ENCODE data around the gene CSNK2A3.
"Not testable (repeated sequence)": the region's sequence is repeated elsewhere in the genome, so short reads cannot be mapped to it uniquely, and the experiment has no call there.

CSNK2A3 gene

GRCh38 chr11:11352878-11353277 is at the start of gene CSNK2A3:
Gene CSNK2A3, minus strand, starts transcription at chr11:11353250. Its CDS starts 131 bp downstream, at chr11:11353119.
- DNase-seq (ENCODE audit: low spot score) = not testable (repeated sequence)

DNA sequence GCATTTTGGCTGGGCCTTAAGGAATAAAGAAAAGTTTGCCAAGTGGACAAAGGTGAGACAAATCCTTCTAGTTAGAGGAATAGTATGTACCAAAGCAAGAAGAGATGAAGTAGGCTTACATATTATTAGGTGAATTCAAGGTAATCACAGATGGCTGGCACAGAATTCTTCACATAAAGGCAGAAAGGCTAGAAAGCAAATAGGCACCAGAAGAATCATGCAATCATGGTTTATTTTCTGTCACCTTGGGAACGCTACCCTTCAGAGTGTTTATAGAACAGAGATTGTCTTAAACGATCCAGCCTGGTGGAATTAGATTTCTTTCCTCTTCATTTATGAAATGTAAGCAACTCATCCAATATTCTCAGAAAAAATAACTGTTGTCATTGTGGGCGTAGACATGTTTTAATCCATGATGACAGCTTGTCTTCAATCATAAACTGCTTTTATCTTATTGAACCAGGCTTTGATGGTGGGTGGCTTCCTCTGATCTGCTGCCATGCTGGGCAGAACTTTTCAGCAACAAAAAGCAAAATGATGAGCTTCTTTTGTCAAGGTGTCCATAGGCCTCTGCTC is 49.0 kb upstream of the CSNK2A3 start:
- no peak for DNase-seq (ENCODE audit: low spot score)

DNA sequence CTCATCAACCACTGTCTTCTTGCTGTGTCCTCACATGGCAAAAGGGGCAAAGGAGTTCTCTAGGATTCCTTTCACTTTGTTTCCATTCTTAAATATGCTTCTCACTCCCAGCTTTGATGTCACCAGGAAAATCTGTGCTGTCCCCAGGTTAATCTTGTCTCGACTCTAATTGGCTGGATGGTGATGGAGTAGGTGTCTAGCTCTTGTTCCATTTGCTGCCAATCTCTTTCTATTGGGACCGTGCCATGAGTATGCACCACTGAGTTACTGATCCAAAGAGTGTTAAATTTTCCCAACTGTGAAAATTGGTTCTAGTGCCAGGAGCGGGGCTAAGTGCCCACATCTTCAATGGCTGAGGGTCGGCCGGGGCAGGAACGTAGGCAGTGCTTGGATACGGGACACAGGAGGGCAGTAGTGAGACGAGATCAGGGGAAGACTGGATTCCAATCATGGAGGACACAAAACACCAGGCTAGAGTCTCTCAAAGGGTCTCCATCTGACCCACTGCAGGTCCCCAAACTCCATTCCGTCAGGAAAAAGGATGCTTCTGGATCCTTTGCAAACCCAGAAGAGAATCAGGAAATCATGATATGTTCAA is 47.7 kb upstream of the CSNK2A3 start:
- peak; percentile 47 for DNase-seq (ENCODE audit: low spot score)

DNA sequence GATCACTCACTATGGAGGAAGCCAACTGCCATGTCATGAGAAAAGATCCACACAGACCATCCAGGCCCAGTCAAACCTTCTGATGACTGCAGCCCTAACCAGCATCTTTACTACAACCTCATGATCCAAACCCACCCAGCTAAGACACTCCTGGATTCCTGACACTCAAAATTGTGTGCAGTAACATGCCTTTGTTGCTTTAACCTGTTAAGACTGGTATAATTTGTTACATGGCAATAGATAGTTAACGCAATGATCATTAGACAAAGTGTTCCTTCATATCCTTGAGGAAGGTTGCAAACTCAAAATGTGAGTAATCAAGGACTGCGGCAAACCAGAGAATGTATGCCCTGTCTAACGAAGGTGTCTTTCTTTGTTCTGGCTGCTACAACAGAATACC is 47.1 kb upstream of the CSNK2A3 start:
- DNase-seq (ENCODE audit: low spot score) = no peak

GRCh38 chr11:11397781-11398180 is 44.7 kb upstream of the CSNK2A3 start:
- no peak for DNase-seq (ENCODE audit: low spot score)

- DNase-seq (ENCODE audit: low spot score) = no peak
These were observed 44.0 kb upstream of the CSNK2A3 start for GRCh38 chr11:11397036-11397415.

DNA sequence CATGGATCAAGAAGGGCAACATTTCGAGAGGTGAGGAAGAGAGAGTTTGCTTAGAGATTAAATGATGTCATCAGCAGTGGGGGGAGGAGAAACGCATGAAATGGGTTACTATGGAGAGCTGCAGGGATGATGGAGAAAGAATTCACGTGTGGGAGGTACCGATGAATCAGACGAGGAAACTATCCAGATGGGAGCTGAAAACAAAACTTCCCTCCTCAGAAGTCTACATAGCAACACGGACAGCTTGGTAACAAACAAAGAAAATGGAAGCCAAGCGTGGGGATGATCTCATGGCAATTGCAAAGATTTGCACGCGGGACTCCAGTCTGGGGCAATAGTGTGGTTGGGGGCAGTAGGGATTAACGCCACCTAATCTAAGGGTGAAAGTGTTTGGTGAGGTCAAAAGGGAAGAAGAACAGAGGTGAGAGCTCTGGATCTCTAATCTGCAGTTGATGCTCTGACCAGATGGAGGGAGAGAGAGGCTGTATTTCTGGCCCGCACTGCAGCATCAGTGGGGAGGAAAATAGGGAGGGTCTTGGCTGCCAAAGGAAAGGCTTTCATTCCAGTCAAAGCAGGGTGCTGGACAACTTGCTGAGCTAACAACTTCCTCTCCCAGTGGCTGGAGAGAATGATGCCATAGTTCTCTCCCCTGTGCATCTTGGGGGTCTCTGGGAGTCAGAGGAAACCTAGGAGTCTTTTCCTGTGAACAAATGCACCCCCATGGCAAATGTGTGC is 43.4 kb upstream of the CSNK2A3 start:
- DNase-seq (ENCODE audit: low spot score) = no peak

DNA sequence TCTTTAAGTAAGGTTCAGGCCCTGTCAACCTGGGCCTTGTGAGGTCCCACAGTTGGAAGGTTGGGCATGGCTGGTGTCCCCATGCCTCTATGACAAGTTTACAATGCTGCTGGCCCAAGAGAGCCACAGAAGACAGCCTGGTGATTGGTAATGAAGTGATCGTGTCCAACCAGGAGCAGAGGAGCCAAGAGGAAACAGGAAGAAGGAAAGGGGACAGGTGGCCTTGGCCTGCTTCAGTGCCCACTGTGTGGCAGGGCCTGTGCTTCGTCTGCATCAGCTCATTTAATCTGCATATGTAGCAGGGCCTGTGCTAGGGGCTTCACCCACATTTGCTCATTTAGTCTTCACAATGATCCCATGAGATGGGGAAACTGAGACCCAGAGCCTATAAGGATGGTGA is 42.1 kb upstream of the CSNK2A3 start:
- DNase-seq (ENCODE audit: low spot score) = no peak

DNA sequence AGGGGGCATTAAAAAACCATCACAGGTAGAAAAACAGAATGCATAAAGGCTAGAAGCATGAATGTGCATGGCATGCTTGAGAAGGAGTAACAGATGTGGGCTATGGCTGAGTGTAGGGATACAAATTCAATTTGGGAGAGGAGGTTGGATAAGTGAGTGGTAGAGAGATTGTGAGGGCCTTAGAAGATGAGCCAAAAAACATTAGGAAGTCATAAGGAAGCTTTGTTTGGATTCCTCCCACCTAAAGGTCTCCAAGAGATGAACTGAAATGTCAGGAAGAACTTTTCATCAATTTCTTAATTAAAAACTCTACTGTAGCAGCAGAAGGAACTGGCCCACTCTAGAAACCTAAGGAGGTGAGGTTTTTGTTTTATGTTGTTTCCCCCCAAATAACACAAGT is 41.2 kb upstream of the CSNK2A3 start:
- DNase-seq (ENCODE audit: low spot score) = no peak

- DNase-seq (ENCODE audit: low spot score) = no peak
These were observed 38.9 kb upstream of the CSNK2A3 start for GRCh38 chr11:11391796-11392463.

- DNase-seq (ENCODE audit: low spot score) = no peak
These were observed 38.1 kb upstream of the CSNK2A3 start for GRCh38 chr11:11391169-11391568.

- DNase-seq (ENCODE audit: low spot score) = no peak
These were observed 37.2 kb upstream of the CSNK2A3 start for GRCh38 chr11:11390068-11390771.

DNA sequence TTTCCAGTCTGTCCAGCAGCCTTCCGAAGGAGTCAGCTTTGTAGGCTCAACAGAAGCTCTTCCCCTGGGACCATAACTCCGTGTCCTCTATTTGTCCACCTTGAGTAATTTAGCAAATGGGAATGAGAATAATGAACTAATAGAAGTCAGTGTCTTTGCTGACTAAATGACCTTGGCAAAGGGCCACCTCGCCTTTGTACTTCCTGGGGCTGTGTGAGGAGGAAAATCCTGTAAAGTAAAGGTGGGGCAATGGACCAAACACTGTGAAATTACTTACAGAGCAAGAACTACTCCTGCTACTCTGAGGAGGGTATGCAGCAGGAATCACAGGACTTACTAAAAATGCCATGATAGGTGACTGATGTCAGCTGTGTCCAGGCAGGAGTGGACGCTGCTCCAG is 36.2 kb upstream of the CSNK2A3 start:
- no peak for DNase-seq (ENCODE audit: low spot score)

DNA sequence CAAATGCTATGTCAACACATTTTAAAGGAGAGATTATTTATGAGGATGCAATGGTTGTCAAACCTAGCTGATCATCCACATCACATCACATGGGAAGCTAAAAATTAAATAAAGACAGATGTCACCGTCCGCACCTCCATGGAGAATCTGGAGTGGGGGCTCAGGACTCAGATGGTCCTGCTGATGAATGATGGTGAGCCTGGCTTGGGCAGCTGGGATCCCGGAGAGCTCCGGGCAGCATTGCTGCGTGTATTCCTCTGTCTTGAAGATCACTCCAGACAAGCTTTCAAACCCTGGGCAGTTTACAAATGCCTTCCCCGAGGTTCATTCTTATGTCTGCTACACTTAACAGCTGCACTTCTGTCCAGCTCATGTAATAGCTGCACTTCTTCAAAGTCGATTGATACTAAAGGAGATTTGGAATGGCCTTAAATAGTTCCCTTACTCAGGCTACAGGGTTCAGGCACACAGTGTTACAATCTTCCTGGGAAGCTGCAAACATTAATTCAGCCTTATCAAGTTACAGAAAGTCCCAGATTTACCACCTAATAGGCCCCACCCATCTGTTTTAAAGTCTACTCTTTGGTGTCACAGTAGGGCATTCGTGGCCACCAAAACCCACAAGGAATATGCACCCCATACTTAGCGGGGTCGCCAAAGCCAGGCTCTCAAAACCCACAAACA is 34.7 kb upstream of the CSNK2A3 start:
- DNase-seq (ENCODE audit: low spot score) = no peak

DNA sequence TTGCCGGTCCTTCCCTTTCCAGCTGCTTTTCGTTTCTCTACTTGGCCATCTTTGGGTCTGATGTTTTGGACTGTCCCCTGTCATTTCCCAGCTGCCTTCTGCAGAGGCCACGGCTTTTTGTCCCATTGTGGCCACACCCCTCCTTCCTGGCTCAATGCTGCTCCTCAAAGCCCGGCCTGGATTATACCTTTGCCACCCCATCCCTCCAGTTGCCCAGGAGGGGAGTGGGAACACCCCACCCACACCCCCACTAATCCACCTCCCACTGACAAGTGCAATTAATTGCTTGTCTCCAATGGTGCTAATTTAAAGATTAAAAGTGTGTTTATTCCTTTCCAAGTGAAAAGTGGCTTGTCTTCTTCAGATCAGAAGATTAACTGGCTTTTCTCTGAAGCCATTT is 34.2 kb upstream of the CSNK2A3 start:
- DNase-seq (ENCODE audit: low spot score) = no peak

DNA sequence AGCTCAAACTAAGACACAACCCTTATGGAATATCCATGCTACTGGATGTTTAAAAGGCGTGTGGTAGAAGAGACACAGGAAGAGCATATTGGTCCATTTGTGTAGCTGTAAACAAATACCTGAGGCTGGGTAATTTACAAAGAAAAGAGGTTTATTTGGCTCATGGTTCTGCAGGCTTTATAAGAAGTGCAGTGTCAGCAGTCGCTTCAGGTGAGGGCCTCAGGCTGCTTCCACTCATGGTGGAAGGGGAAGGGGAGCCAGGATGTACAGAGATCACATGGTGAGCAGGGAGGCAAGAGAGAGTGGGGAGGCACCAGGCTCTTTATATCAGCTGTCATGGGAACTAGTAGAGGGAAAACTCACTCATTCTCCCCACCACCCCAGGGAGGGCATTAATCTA is 31.8 kb upstream of the CSNK2A3 start:
- DNase-seq (ENCODE audit: low spot score) = no peak

DNA sequence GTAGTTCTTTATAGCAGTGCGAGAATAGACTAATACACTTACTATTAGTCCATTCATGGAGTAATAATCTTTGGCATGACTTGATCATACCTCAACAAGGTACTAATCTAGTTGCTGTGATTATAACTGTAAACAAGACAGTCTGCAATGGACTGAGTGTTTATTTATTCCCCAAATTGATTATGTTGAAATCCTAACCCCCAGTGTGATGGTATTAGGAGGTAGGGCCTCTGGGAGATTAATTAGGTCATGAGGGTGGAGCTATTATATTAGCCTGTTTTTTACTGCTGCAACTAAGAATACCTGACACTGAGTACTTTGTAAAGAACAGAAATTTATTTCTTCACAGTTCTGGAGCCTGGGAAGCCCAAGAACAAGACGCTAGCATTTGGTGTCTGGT is 30.9 kb upstream of the CSNK2A3 start:
- DNase-seq (ENCODE audit: low spot score) = no peak

- DNase-seq (ENCODE audit: low spot score) = no peak
These were observed 29.9 kb upstream of the CSNK2A3 start for GRCh38 chr11:11382858-11383532.

DNA sequence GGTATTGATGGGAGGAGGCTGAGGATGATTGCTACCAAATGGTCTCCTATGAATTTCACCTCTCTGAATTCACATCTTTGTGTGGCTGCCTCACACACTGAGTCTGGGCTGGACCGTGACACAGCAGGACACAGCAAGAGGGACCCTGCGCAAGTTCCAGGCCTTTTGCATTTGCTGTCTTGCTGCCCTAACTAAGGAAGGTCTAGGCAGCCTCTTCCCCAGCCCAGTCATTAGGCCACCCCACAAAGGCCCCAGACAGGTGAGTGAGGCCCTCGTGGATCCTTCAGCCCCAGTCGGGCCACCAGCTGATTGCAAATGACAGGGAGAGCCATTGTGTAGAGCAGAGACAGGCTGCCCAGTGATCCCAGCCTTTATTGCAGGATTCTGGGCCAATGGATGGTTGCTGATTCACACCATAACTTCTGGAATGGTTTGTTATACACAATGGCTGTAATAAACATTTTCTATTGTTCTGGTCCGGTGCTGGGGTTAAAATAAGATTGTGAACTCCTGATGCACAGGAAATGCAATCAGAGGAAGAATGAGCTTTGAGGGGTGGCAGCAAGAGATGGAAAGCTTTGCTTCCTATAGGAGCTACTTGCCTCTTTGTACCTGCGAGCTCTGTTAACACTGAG is 28.5 kb upstream of the CSNK2A3 start:
- DNase-seq (ENCODE audit: low spot score) = no peak

GRCh38 chr11:11380883-11381282 is 27.8 kb upstream of the CSNK2A3 start:
- DNase-seq (ENCODE audit: low spot score) = no peak

DNA sequence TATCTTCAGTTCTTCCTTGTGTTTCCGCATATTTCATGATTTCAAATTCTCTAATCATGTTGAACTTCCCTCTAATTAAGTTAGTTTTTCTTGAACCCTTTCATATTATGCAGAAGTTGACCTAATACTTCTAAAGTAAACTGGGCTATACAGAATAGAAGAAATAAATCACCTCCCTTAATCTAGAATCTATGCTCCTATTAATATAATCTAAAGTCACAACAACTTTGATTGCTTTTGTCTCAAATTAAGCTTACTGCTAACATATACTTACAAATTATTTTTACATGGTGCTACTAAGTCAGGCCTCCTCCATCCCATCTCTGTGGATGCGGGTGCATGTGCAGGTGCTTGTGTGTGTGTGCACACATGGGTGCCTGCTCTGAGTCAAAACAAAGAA is 27.3 kb upstream of the CSNK2A3 start:
- DNase-seq (ENCODE audit: low spot score) = no peak
